H1 (cell line): ENCODE results near the gene NFKBIL1.
A peak's percentile ranks its signal among the peaks of the same experiment; 100 is the strongest.

Source experiments
- BCL11A ChIP-seq, 2 experiments: IDR thresholded peaks; one replicate each; pipeline ENCODE4 v1.6.1; 2011; ENCODE audit warnings: low read depth in 2 of 2, low read length in 2 of 2, mild to moderate bottlenecking in 2 of 2
- CHD1 ChIP-seq: IDR thresholded peaks from 2 replicates; pipeline ENCODE4 v1.6.1; 2012; ENCODE audit warnings: low read depth, low read length, improper control_type of control experiment
- GABPA ChIP-seq: IDR thresholded peaks from 2 replicates; pipeline ENCODE4 v1.6.1; 2011; ENCODE audit warnings: mild to moderate bottlenecking, low read length, moderate library complexity, borderline replicate concordance; ENCODE audit not compliant: insufficient read depth
- MAX ChIP-seq: IDR thresholded peaks from 2 replicates; pipeline ENCODE4 v1.6.1; 2012; ENCODE audit warnings: inconsistent platforms
- POLR2A ChIP-seq, 2 experiments: IDR thresholded peaks; 1 replicate in 1 of 2; 2 replicates in 1 of 2; pipeline ENCODE4 v1.6.1; 2011; ENCODE audit warnings: low read depth in 2 of 2, low read length in 2 of 2, mild to moderate bottlenecking in 2 of 2; ENCODE audit errors: control extremely low read depth in 1 of 2
- YY1 ChIP-seq: IDR thresholded peaks from 2 replicates; pipeline ENCODE4 v1.6.1; 2011; ENCODE audit warnings: low read depth, mild to moderate bottlenecking, low read length
- TF ChIP-seq, protein P1 (sequence below), 3 experiments: IDR thresholded peaks; 1 replicate in 2 of 3; 2 replicates in 1 of 3; pipeline versions ENCODE4 v1.5.1 to v1.6.1; 2011; ENCODE audit warnings: low read length in 3 of 3, mild to moderate bottlenecking in 3 of 3, inconsistent platforms in 2 of 3, low read depth in 1 of 3, moderate library complexity in 1 of 3; ENCODE audit not compliant: insufficient read depth in 1 of 3; ENCODE audit errors: control extremely low read depth in 1 of 3

- TF ChIP-seq, protein P1, sequence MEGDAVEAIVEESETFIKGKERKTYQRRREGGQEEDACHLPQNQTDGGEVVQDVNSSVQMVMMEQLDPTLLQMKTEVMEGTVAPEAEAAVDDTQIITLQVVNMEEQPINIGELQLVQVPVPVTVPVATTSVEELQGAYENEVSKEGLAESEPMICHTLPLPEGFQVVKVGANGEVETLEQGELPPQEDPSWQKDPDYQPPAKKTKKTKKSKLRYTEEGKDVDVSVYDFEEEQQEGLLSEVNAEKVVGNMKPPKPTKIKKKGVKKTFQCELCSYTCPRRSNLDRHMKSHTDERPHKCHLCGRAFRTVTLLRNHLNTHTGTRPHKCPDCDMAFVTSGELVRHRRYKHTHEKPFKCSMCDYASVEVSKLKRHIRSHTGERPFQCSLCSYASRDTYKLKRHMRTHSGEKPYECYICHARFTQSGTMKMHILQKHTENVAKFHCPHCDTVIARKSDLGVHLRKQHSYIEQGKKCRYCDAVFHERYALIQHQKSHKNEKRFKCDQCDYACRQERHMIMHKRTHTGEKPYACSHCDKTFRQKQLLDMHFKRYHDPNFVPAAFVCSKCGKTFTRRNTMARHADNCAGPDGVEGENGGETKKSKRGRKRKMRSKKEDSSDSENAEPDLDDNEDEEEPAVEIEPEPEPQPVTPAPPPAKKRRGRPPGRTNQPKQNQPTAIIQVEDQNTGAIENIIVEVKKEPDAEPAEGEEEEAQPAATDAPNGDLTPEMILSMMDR (IDR thresholded peaks at IDR 0.05; ENCODE audit: control extremely low read depth in 1 of 3, insufficient read depth in 1 of 3, low read depth in 1 of 3, low read length in 3 of 3): peak in 2 of 3 experiments; percentile 25 to 34; a peak in 2 of 4 replicates
- no peak for TF ChIP-seq CHD1
- TF ChIP-seq YY1: no peak
- no peak for TF ChIP-seq MAX
- no peak for TF ChIP-seq POLR2A (IDR thresholded peaks at IDR 0.05; ENCODE audit: control extremely low read depth in 1 of 2, low read depth in 2 of 2, low read length in 2 of 2)
- TF ChIP-seq GABPA: no peak
- no peak for TF ChIP-seq BCL11A (IDR thresholded peaks at IDR 0.05; ENCODE audit: low read depth in 2 of 2, low read length in 2 of 2)
These were observed 27.0 kb downstream of the NFKBIL1 start for GRCh38 chr6:31574106-31575061.
